Measurements from ENCODE around the gene ZNF135. TPM values are rescaled to one million over a fixed set of nuclear protein-coding genes. Genes with fewer than 3 reads are reported as not detected.

Gene ZNF135
- 0.52 and 0.87 TPM in 2 replicates for total RNA-seq (2014; rRNA removed; shearing (Covaris generic))
- 0.07 and 2.4 TPM in 2 replicates for polyA plus RNA-seq (2014; cell fraction: nucleus; rRNA removed)

DNA sequence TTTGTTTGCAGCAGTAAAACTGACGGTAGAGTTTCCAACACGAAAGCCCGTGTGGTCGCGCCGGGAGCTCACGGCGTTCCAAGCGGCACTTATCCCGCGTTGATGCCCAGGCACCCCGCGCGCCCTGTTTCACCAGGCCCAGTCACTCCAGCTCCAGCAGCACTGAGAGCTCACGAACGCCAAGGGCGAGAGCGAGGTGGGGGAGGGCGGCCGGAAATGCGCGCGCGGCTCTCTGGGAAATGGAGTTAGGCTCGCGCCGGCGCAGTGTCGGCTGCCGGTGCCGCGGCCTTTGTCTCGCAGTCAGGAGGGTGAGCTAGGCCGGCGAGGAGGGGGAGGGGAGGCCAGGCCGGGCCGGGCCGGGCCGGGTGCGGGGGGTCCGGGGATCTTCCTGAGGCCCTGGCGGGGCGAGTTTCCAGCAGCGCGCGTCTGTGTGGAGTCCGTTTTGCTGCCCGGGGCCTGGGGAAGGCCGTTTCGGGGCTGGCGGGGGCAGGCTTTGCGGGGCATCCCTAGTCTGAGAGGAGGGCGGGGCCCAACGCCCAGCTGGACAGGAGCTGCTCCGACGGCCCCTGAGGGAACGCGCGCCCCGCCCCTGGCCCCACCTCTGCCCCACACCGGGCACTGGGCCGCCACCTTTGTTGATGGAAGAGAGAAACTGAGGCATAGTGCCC is at the start of gene ZNF135:
Gene ZNF135 (plus strand): TSS at position 280 of the 668 bp plus-strand sequence. CDS start 721 bp downstream, outside the sequence.
- DNase-seq (ENCODE audit: extremely low read depth, low read depth) = peak; percentile 24

DNA sequence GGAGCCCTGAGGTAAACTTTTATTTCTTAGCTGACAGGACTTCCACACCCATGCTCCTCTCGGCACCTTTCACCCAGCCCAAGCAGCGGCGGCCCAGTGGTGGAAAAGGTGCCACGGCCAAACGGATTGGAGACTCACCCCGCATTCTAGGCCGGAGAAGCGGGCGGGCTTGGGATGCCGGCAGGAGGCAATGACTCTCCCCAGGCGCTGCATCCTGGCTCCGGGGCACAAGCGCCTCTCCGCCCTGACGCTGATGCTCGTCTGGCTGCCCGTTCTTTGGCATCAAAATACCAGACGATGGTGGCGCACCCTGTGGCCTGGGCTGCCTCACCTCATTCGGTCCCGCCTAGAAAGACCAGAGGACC is 49.8 kb upstream of the ZNF135 start:
- no peak for DNase-seq (ENCODE audit: extremely low read depth, low read depth)

DNA sequence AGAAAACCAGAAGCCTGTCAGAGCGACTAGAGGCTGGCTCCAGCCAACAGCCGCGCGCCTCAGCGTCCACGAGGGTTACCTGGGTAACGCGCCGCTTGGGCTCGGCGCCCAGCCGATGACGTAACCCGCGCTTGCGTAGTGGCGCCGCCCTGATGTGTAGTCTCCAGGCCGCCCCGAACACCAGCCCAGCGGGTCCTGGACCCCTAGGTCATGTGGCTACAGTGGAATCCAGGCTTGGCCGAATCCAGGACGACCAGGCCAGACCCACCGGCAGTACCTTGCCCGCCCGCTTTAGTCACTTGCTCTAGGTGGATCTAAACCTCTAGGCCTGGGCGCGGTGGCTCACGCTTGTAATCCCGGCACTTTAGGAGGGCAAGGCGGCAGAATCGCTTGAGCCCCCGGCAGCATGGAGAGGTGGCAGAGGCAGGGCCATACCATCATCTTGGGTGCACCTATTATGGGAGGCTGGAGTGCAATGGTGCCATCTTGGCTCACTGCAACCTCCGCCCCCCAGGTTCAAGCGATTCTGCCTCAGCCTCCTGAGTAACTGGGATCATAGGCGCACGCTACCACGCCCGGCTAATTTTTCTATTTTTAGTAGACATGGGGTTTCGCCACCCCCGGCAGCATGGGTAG is 49.3 kb upstream of the ZNF135 start:
- DNase-seq (ENCODE audit: extremely low read depth, low read depth) = peak; percentile 45

DNA sequence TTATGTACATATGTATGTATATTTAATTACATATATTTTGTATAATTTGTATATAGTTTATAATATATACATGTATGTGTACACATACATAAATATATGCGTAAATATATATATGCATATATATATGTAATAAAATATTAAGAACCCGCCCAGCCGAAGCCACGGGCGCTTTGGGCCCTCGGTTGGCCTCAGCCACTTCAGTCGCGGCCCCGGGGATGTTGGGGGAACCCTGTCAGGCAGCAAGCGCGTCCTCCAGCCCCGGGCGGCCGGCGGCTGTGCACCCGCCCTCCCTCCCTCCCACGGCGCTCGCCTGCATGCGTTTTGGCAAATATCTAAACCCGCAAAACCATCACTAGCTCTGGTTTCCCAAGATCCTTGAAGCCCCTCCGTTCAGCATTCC is 48.6 kb upstream of the ZNF135 start:
- no peak for DNase-seq (ENCODE audit: extremely low read depth, low read depth)

DNA sequence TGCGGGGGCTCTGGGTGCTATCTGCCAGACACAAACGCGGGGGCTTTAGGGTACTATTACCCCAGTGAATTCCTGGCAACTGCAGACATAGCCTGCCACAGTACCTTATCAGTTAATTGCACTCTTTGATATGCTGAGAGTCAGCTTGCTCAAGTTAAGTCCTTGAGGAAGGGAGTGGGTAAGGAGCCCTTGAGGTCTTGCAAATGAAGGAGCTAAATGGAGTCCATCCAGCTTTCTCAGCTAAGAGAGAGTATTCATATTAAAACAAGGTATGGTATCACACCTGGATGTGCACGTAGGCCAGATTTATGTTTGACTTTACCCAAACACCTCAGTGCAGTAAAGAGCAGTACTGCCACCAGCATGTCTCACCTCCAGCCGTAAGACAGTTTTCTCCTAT is 44.9 kb upstream of the ZNF135 start:
- no peak for DNase-seq (ENCODE audit: extremely low read depth, low read depth)

DNA sequence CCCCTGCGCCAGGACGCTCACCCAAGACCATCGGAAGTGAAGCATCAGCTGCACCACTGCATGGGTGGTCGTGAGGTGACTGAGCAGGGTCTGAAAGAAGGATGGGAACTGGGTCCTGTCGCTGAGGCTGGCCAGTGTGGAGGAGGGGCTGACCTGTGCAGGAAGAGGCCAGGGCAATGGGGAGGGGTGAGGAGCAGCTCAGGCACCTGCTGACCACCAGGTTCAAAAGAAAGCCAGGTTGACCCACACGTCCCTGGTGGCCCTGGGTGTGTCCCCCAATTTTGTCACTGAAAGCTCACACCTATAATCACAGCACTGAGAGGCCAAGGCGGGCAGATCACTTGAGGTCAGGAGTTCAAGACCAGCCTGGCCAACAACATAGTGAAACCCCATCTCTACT is 39.0 kb upstream of the ZNF135 start:
- no peak for DNase-seq (ENCODE audit: extremely low read depth, low read depth)

DNA sequence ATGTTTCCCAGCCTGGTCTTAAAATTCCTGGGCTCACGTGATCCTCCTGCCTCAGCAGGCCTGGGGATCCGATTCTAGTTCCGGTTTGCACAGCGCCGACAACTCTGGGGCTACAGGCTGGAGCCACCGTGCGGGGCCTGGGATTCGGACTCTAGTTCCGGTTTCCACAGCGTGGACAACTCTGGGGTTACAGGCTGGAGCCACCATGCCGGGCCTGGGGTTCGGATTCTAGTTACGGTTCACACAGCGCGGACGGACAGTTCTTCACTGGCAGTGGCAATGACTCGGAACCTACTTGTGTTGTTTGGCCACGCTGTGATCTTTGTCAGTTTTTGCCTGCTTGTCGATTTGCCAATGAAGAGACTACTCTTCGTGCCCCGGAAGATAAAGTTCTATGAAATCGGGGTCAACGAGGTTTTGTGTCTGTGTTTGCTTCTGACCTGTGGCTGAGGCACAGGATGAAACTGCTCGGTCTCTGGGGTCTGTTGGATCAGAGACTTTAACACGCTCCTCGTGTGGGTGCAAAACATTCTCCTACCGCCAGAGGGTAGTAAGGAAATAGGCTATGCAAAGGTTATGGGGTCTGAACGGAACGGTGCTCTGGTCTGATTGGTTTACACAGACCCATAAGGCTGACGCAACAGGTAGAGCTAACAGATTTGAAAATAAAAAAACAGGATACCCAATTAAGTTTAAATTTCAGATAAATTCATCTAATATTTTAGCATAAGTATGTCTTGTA is 37.4 kb upstream of the ZNF135 start:
- DNase-seq (ENCODE audit: extremely low read depth, low read depth) = no peak

DNA sequence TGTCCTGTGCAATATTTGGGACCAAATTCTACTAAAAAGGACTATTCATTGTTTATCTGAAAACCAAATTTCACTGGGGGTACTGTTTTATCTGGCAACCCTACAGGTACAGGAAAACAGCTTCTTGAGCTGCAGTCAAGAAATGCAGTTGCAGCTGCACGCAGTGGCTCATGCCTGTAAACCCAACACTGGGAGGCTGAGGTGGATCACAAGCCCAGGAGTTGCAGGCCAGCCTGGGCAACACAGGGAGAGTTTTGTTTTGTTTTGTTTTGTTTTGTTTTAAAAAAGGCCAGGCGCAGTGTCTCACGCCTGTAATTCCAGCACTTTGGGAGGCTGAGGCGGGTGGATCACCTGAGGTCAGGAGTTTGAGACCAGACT is 36.8 kb upstream of the ZNF135 start:
- no peak for DNase-seq (ENCODE audit: extremely low read depth, low read depth)

DNA sequence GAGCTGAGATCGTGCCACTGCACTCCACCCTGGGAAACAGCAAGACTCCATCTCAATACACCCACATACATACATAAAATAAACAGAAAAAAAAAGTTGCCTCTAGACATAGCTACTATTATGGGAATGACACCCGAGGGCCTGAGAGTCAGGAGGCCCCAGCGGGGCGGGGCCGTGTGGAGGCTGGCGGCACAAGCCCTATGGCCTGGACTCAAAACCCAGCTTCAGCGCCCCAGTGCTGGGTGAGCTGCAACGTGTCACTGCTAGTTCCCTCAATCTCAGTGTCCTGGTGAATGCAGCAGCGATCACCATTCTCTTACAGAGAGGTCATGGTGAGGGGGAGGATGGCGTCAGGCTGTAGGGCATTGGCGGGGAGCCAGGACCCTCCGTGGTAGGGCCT is 34.4 kb upstream of the ZNF135 start:
- no peak for DNase-seq (ENCODE audit: extremely low read depth, low read depth)

DNA sequence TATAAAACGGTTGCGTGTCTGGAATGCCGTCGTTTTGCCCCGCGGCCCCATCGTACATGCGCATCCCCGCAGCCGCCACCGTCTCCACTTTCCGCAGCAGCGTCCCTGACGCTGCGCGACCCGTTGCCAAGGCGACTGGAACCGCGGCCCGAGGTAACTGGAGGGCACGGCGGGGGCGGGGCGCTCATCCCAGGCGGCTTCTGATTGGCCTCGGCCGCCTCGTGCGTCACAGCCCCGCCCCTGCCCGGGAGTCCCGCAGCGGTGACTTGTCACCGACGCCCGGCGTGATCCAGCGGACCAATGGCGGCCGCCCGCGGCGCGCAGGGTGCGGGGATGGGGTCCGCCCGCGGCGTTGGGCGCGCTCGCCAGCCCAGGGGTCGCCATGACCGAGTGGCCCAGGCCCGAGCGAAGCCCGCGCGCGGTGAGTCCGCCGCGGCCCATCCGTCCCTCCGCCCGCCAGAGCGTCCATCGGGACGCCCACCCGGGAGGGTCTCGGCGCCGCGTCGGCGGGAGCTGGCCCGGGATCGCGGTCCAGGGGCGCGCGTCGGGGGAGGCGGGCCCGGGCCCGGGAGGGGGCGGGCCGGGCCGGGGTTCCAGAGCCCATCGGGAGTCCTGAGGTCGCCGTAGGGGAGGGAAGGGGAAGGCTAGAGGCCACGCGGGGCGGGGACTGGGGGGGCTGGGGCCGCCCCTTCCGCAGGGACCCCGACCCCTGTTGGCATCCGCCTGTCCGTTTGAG is 25.2 kb upstream of the ZNF135 start, which contains the start of gene ZSCAN1:
Gene ZSCAN1 (plus strand): TSS at position 285 of the 736 bp plus-strand sequence. CDS start 3,812 bp downstream, outside the sequence.
- DNase-seq (ENCODE audit: extremely low read depth, low read depth) = no peak

DNA sequence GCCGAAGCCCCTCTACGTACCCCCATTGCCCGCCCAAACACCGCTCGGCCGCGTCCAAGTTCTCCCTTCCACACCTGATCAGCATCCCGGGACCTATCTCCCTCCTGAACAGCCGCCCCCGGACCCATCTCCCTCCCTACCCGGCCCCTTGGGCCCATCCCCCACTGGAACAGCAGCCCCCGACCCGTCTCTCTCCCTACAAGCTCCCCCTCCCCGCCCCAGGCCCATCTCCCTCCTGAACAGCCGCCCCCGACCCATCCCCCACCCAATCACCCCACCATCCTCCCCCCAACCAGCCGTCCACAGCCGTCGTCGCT is 24.6 kb upstream of the ZNF135 start:
- DNase-seq (ENCODE audit: extremely low read depth, low read depth) = no peak

DNA sequence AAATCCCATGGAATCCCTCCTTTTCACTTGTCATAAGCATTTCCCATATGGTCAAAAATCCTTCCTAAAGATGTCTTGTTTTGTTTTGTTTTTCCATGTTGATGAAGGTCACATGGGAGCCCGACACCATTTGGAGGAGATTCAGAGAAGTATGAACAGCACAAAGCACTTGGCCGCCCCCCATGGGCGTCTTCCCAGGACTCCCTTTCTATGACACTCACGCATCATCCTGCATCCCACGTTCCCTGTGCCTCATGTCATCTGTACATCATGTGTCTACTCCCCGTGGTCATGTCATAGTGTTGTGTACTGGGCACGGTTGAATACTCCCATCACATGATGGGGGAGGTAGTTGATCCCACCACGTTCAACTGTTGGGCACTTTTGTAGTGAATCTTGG is 23.2 kb upstream of the ZNF135 start:
- no peak for DNase-seq (ENCODE audit: extremely low read depth, low read depth)

DNA sequence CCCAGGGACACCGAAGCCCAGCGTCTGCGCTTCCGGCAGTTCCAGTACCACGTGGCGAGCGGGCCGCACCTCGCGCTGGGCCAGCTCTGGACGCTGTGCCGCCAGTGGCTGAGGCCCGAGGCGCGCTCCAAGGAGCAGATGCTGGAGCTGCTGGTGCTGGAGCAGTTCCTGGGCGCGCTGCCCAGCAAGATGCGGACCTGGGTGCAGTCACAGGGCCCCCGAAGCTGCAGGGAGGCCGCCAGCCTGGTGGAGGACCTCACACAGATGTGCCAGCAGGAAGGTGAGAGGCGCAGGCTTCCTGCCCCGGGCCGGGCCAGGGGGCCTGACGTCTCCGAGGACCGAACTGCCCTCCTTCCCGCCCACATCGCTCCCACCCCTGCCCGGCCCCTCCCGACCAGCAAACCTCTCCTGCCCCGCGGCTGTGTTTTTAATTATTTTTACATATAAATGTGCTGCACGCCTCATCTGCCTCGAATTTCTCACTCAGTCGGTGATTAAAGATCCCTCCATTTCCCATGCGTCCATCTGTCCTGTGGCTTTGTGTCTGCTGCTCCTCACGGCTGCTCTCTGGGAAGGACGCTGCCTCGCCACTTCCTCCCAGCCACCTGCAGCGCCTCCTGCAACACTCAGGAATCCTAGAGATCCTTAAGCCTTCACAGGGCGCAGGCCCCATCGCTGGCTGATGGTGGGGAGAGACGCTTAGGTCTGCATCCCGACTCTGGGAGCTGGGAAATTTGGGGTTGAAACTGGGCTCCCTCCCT is 21.0 kb upstream of the ZNF135 start:
- DNase-seq (ENCODE audit: extremely low read depth, low read depth) = no peak

DNA sequence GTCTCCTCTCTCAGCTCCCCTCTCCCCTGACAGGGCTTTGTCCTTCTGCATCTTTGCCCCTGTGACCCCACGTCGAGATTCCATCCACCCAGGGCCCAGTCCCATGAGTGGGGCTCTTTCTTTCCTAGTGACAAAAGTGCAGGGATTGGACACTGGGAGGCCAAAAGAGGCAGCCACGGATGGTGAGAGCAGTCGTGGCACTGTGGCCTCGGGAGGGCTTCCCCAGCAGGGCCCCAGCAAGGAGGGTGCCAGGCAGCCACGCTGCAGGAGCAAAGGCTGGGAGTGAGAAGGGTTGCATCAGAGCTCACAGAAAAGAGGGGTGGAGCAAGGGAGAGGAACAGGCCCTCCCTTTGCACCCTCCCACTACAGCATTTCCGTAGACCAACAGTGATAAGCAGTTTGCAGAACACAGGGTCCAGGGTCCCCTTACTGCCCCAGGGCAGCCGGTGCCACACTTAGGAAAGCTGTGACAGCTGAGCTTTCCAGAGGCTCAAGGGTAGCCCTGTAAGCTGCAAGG is 20.3 kb upstream of the ZNF135 start:
- no peak for DNase-seq (ENCODE audit: extremely low read depth, low read depth)

DNA sequence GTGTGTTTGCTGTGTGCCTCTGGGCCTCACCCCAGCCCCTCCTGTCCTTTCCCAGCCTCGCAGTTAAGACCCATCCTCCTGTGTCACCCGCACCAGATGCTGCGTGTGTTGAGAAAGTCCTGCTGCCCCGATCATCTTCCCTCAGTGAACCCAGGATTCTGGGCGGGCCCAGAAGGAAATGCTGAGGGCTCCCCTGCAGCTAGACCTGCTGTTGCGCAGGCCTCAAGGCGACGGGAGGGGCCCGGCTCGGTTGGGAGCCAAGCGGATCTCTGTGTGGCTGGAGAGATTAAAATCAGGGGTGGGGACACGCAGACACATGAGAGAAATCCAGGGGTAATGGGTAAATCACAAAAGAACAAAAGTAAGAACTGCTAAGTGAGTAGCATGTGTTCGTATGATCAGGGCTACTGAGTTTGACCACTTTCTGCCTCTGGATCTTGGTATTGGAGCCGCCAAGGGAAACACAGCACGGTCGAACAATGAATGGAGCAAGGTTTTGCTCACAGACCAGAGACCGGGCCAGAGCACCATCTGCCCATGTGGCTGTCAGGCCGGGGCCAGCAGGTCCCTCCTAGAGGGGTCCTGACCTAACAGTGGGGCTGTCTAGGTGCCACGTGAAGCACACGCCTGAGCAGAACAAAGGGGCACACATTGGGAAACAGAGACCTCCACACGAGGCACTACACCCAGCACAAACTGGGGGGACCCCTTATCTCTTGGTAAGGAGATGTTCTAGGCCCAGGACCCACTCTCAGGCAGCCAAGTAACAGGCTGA is 18.1 kb upstream of the ZNF135 start:
- DNase-seq (ENCODE audit: extremely low read depth, low read depth) = no peak

DNA sequence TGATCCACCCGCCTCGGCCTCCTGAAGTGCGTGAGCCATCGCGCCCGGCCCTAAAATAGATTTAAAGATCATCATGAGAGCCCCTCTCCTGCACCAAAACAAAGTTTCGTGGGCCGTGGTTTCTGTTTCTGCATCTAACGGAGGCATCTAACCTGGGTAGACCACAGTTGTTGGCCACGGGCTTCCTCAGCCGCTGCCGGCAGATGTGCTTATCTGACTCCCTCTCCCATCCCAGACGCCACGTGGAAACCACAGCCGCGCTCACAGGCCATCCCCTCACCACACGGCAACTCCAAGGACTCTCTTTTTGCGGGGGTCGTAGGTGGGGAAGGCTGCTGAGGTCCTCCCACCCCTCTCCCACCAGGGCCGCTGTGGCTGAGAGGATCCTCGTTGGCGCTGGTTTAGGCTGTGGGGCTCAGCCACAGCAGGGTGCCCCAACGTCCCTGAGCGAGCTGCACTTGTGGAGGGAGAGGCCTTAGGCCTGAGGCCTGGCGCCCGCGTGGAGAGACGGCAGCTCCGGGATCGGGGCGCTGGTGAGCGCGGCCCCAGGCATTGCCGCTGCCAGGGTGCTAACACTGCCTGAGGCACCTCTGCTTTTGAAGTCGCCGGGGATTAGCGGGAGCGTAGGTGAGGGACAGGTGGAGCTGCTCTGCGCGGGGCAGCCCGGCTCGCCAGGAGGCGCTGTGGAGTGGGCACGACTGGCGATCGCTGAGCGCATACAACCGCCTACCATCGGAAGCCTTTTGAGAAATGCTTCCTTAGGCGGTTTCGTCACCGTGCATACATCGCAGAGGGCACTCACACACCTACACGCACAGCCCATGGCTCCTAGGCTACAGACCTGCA is 16.4 kb upstream of the ZNF135 start:
- no peak for DNase-seq (ENCODE audit: extremely low read depth, low read depth)

DNA sequence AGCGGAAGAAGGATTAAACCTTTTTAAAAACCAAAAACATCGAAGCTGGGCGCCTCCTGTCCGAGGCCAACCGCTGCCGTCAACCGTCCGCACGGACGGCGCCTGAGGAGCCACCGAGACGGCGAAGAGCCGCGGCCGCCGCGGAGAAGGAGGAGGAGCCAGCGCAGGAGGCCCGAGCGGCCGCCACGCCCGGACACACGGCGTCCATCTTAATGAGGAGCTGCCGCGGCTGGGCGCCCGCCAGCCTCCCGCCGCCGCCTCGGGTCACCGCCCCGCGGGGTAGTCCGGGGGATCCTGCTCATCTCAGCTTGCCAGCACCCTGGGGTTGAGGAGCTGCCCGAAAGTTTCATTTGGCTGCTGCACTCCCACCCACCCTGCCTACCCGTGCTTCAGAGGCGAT is 14.7 kb upstream of the ZNF135 start:
- no peak for DNase-seq (ENCODE audit: extremely low read depth, low read depth)

DNA sequence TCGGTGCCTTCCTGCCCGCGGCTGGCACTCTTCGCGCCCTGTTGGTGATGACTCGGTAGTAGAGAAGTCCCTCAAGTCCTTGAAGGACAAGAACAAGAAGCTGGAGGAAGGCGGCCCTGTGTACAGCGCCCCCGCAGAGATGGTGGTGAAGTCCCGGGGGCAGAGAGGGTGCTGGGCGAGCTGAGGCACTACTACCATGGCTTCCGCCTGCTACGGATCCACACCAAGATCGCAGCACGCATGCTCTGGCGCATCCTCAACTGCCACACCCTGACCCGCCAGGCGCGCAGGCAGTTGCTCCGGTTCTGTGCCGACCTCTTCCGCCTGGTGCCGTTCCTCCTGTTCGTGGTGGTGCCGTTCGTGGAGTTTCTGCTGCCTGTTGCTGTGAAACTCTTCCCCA is 14.2 kb upstream of the ZNF135 start:
- no peak for DNase-seq (ENCODE audit: extremely low read depth, low read depth)

Data from NCI-H460 (cell line).